ENCODE measurements around the gene AIPL1. TPM values are rescaled to one million over a fixed set of nuclear protein-coding genes. Genes with fewer than 3 reads are reported as not detected.
"Not testable (repeated sequence)": the region's sequence is repeated elsewhere in the genome, so short reads cannot be mapped to it uniquely, and the experiment has no call there.

The AIPL1 gene
- total RNA-seq (2021; ENCODE audit: unreplicated experiment) (not detected), Bru-seq, nascent RNA (not detected), BruChase-seq, experiment 1, labeled RNA remaining after a 2-hour chase (not detected), BruChase-seq, experiment 2, labeled RNA remaining after a 6-hour chase (not detected)
- polyA plus RNA-seq (2012; ENCODE audit: insufficient read length) = not detected
- long read RNA-seq = 0 reads

GRCh38 chr17:6435051-6435450 is at the start of gene AIPL1:
AIPL1 (minus strand) TSS chr17:6435121; CDS start chr17:6435104, 17 bp downstream.
- H3K36me3 ChIP-seq (ENCODE audit: control insufficient read depth, insufficient read depth, low read length) = no peaks in the 10 kb centered on the region
- no TSS peak for BruUV-seq (replicated peaks)
- no peak; the same call in 1 of the 2 replicates for ATAC-seq
- no peak for TF ChIP-seq SIN3A (IDR thresholded peaks at IDR 0.05; ENCODE audit: borderline replicate concordance, insufficient read depth, low read depth, low read length)
- no peak for TF ChIP-seq TCF7L2 (IDR thresholded peaks at IDR 0.05; ENCODE audit: low read depth, low read length)
- no peak for TF ChIP-seq REST (IDR thresholded peaks at IDR 0.05; ENCODE audit: insufficient read depth in 1 of 2, low read depth in 2 of 2, low read length in 1 of 2)
- no peak for TF ChIP-seq POLR2AphosphoS5 (IDR thresholded peaks at IDR 0.05; ENCODE audit: low read depth, low read length)
- TF ChIP-seq CTCF (IDR thresholded peaks at IDR 0.05) = no peak
- no peaks in the 10 kb centered on the region for H3K27me3 ChIP-seq (ENCODE audit: control insufficient read depth, insufficient read depth, low read length)
- no peak for DNase-seq (ENCODE audit: low read depth, low spot score)
- H3K27ac ChIP-seq (ENCODE audit: low read length) = no peak within 1 kb of the TSS
- no peaks in the 10 kb centered on the region for H3K4me1 ChIP-seq (ENCODE audit: control insufficient read depth, insufficient read depth, low read length)
- intact Hi-C loops (cut with micrococcal nuclease; ENCODE audit: unreplicated experiment) (no loop called here), in situ Hi-C loops (cut with HindIII; ENCODE audit: low pct_unique_long_range_greater_than_20kb, low sequenced_read_pairs) (no loop called here)
- H3K4me3 ChIP-seq (ENCODE audit: low read depth in 2 of 2, low read length in 2 of 2) = no peak within 1 kb of the TSS
- H3K9me3 ChIP-seq (ENCODE audit: control insufficient read depth, insufficient read depth, low read depth, low read length) = no peaks in the 10 kb centered on the region; the same call in 1 of the 2 replicates
- CTCF ChIA-PET = interaction anchor here (0.7 to 0.8 kb wide), 3 partner anchors 115 to 546 kb away, joined by 4 to 5 read pairs (median 4); no protein-coding TSS in a partner anchor
- POLR2A ChIA-PET = no interaction called here

DNA sequence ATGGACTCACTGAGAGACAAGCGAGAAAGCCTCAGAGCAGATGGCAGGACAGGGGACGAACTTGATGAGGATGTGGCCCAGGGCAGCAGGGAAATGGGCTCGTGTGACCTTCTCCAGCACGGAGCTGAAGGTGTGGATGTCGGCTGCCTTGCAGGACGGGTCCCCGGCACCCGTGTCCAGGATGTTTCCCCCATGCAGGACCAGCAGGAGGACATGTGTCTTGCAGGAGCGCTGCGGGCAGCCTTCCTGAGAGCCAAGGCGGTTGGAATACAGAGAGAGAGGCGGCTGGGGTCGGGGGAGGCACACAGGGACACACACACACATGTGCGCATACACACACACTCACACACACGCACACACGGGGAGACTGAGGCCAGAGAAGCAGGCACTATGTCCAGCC is 48.6 kb upstream of the AIPL1 start:
- in situ Hi-C loops (cut with HindIII; ENCODE audit: low pct_unique_long_range_greater_than_20kb, low sequenced_read_pairs) = no loop called here
- H3K4me3 ChIP-seq (ENCODE audit: low read depth in 2 of 2, low read length in 2 of 2) = no peak overlapping the region
- BruUV-seq (replicated peaks) = no TSS peak
- CTCF ChIA-PET = no interaction called here
- no peak for DNase-seq (ENCODE audit: low read depth, low spot score)
- H3K27ac ChIP-seq (ENCODE audit: low read length) = no peak overlapping the region
- intact Hi-C loops (cut with micrococcal nuclease; ENCODE audit: unreplicated experiment) = no loop called here
- H3K4me1 ChIP-seq (ENCODE audit: control insufficient read depth, insufficient read depth, low read length) = no peaks in the 10 kb centered on the region
- no peak for TF ChIP-seq SIN3A (IDR thresholded peaks at IDR 0.05; ENCODE audit: borderline replicate concordance, insufficient read depth, low read depth, low read length)
- no peak for TF ChIP-seq TCF7L2 (IDR thresholded peaks at IDR 0.05; ENCODE audit: low read depth, low read length)
- no peak for TF ChIP-seq CTCF (IDR thresholded peaks at IDR 0.05)
- no peak for TF ChIP-seq POLR2AphosphoS5 (IDR thresholded peaks at IDR 0.05; ENCODE audit: low read depth, low read length)
- no peak for TF ChIP-seq REST (IDR thresholded peaks at IDR 0.05; ENCODE audit: insufficient read depth in 1 of 2, low read depth in 2 of 2, low read length in 1 of 2)
- no peaks in the 10 kb centered on the region; the same call in 1 of the 2 replicates for H3K27me3 ChIP-seq (ENCODE audit: control insufficient read depth, insufficient read depth, low read length)
- no peaks in the 10 kb centered on the region for H3K9me3 ChIP-seq (ENCODE audit: control insufficient read depth, insufficient read depth, low read depth, low read length)
- POLR2A ChIA-PET = interaction anchor here (0.6 kb wide), 1 partner anchor 22 kb away, joined by 4 read pairs; no protein-coding TSS in a partner anchor
- no peaks in the 10 kb centered on the region for H3K36me3 ChIP-seq (ENCODE audit: control insufficient read depth, insufficient read depth, low read length)
- ATAC-seq = no peak

DNA sequence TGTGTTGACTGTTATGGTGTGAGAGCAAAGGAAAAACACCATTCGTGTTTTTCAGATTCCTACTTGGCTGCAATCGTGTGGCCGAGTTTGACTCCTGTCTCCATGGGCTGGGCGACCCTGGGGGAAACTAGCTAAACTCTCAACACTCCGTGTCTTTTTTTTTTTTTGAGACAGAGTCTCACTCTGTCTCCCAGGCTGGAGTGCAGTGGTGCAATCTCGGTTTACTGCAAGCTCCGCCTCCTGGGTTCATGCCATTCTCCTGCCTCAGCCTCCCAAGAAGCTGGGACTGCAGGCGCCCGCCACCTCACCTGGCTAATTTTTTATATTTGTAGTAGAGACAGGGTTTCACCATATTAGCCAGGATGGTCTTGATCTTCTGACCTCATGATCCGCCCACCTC is 47.9 kb upstream of the AIPL1 start:
- POLR2A ChIA-PET = interaction anchor here (0.6 kb wide), 1 partner anchor 23 kb away, joined by 4 read pairs; no protein-coding TSS in a partner anchor

More for the DNA sequence above, 47.9 kb upstream of the AIPL1 start:
- CTCF ChIA-PET = interaction anchor here (0.5 to 0.8 kb wide), 2 partner anchors 47 to 663 kb away, joined by 4 to 5 read pairs; no protein-coding TSS in a partner anchor
- in situ Hi-C loops (cut with HindIII; ENCODE audit: low pct_unique_long_range_greater_than_20kb, low sequenced_read_pairs); H3K27ac ChIP-seq (ENCODE audit: low read length); H3K4me1 ChIP-seq (ENCODE audit: control insufficient read depth, insufficient read depth, low read length); intact Hi-C loops (cut with micrococcal nuclease; ENCODE audit: unreplicated experiment); DNase-seq (ENCODE audit: low read depth, low spot score); H3K27me3 ChIP-seq (ENCODE audit: control insufficient read depth, insufficient read depth, low read length); H3K4me3 ChIP-seq (ENCODE audit: low read depth in 2 of 2, low read length in 2 of 2); H3K36me3 ChIP-seq (ENCODE audit: control insufficient read depth, insufficient read depth, low read length); ATAC-seq; BruUV-seq (replicated peaks); H3K9me3 ChIP-seq (ENCODE audit: control insufficient read depth, insufficient read depth, low read depth, low read length): not testable (repeated sequence)
